Measurements from ENCODE around the gene EPRS1.

DNA sequence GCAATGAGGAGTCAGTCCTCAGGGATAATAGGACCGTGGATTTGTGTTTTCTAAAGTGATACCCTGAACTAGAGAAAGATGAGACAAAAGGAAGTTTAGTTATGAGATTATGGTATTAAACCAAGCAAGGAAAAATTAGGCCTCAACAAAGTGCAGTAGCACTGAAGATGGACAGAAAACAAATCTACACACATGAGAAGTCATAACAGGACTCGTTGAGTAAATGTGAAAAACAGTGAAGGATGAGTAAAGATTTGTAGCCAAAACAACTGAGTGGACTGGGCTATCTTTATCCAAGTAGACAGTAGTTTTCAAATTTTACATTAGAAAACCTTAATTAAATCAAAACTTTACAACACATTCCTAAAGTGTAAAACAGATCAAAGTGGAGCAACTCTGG is 15.0 kb downstream of the EPRS1 start:
- TF ChIP-seq GATA2 (IDR thresholded peaks at IDR 0.05; ENCODE audit: low read depth, low read length) = no peak
- TF ChIP-seq GATA3 (IDR thresholded peaks at IDR 0.05; ENCODE audit: low read depth, low read length) = no peak
